T-cell (primary cell): Measurements from ENCODE around the gene PAQR5. TPM values are rescaled to one million over a fixed set of nuclear protein-coding genes. Genes with fewer than 3 reads are reported as not detected.
"Not testable (repeated sequence)": the region's sequence is repeated elsewhere in the genome, so short reads cannot be mapped to it uniquely, and the experiment has no call there.

Source experiments
- ATAC-seq, 4 experiments: fragments of 200-7000 bp in 3 of 4; fragments of 150-1000 bp in 1 of 4; cut with Tn5 transposase; replicated peaks in 1 of 4; 1 replicate in 3 of 4; 2 replicates in 1 of 4; pipeline ENCODE4 v1.10.0; 2021; ENCODE audit warnings: moderate library complexity in 3 of 4, mild to moderate bottlenecking in 2 of 4, moderate number of reproducible peaks in 1 of 4
- CTCF ChIA-PET, 2 donors: fragments of 300-600 bp; sonication (Branson Sonifier 250); formaldehyde crosslinking; loops; one replicate each; lab custom pipeline; 2022; ENCODE audit warnings: antibody characterized with exemption in 2 of 2; lab: Charles Lee
- POLR2A ChIA-PET, 2 donors: fragments of 300-600 bp; sonication (Branson Sonifier 250); formaldehyde crosslinking; loops; one replicate each; lab custom pipeline; 2022; ENCODE audit warnings: antibody characterized with exemption in 2 of 2; lab: Charles Lee
- DNase-seq, 35 experiments: peaks; one replicate each; pipeline versions ENCODE4 v3.0.0 to v3.0.0-alpha.2; 2013 to 2023
- H3K27ac ChIP-seq: one replicate; pipeline ENCODE4 v1.5.1; 2013; ENCODE audit warnings: low read length
- H3K27me3 ChIP-seq, 2 experiments: replicated peaks in 1 of 2; 1 replicate in 1 of 2; 2 replicates in 1 of 2; pipeline versions ENCODE4 v1.6.1 to v1.7.0; 2013; ENCODE audit warnings: low read length in 1 of 2, mixed read lengths in 1 of 2; ENCODE audit not compliant: control insufficient read depth in 2 of 2, insufficient read depth in 2 of 2; ENCODE audit errors: extremely low read depth in 1 of 2
- H3K36me3 ChIP-seq, 2 donors: 1 replicate in 1 of 2; 2 replicates in 1 of 2; pipeline versions ENCODE4 v1.6.1 to v1.7.0; 2013; ENCODE audit warnings: low read length in 1 of 2; ENCODE audit not compliant: control insufficient read depth in 2 of 2, insufficient read depth in 1 of 2; ENCODE audit errors: extremely low read depth in 1 of 2
- H3K4me1 ChIP-seq, 2 experiments: 1 replicate in 1 of 2; 2 replicates in 1 of 2; pipeline versions ENCODE4 v1.6.1 to v1.7.0; 2013; ENCODE audit warnings: low read length in 2 of 2, mixed read lengths in 1 of 2; ENCODE audit not compliant: insufficient read depth in 2 of 2, control insufficient read depth in 1 of 2; ENCODE audit errors: extremely low read depth in 1 of 2
- H3K4me3 ChIP-seq, 2 donors: 1 replicate in 1 of 2; 2 replicates in 1 of 2; pipeline versions ENCODE4 v1.5.1 to v1.7.0; 2013; ENCODE audit warnings: mild to moderate bottlenecking in 2 of 2, low read length in 1 of 2, moderate library complexity in 1 of 2; ENCODE audit not compliant: control insufficient read depth in 1 of 2; ENCODE audit errors: extremely low read depth in 1 of 2
- H3K9me3 ChIP-seq: 2 replicates; pipeline ENCODE4 v1.7.0; 2013
- H3K27ac Mint-ChIP-seq, 2 donors: one replicate each; pipeline ENCODE4 v1.8.0; 2020 to 2021; ENCODE audit warnings: mild to moderate bottlenecking in 2 of 2, mixed read lengths in 2 of 2
- H3K27me3 Mint-ChIP-seq, 2 donors: one replicate each; pipeline ENCODE4 v1.8.0; 2021 to 2022; ENCODE audit warnings: mixed read lengths in 2 of 2
- H3K36me3 Mint-ChIP-seq: one replicate; pipeline ENCODE4 v1.8.0; 2021; ENCODE audit warnings: mixed read lengths
- H3K4me1 Mint-ChIP-seq, 3 donors: one replicate each; pipeline ENCODE4 v1.8.0; 2020 to 2022; ENCODE audit warnings: mixed read lengths in 3 of 3, mild to moderate bottlenecking in 1 of 3
- H3K4me3 Mint-ChIP-seq, 3 donors: one replicate each; pipeline ENCODE4 v1.8.0; 2020 to 2022; ENCODE audit warnings: mild to moderate bottlenecking in 3 of 3, mixed read lengths in 3 of 3, moderate library complexity in 3 of 3
- H3K9me3 Mint-ChIP-seq, 3 donors: one replicate each; pipeline ENCODE4 v1.8.0; 2020 to 2022; ENCODE audit warnings: mixed read lengths in 3 of 3
- WGBS: methylation state at CpG from one replicate; pipeline ENCODE4 v1.1.5; 2013; ENCODE audit warnings: missing lambda C conversion rate; ENCODE audit not compliant: insufficient coverage; 5-methylcytosine and 5-hydroxymethylcytosine counted together
- total RNA-seq, 35 experiments: library from RNA in 6 of 35; stranded (reverse) in 6 of 35; fragments of 120-200 nt in 1 of 35; gene quantifications; one replicate each; pipeline versions ENCODE4 v1.2.1 to v1.2.4 and lab custom pipeline; 2013 to 2026

Gene PAQR5
- total RNA-seq, 5 donors from 2014 or later (not counting 1 experiment from before 2014, with no cell fraction given), result 0.03 to 0.07 (median 0.06) TPM; not detected in 2

DNA sequence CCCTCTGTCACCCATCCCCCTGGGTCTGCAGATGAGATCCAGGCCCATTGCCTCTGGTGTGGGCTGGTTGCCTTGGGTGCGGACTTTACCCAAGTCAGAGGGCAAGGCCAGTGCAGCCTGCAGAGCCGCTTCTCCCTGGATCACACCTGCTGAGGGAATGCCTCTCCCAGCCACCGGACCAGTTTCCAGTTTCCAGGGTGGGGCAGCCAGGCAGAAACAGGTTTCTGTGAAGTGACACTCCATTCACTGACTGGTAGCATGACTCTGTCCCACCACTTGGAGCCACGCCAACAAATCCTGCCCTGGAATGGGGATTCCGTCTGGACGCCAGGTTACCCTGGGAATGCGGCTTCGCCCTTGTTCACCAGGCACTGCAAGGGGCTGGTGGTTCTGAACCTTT is 30.0 kb downstream of the PAQR5 start:
- ATAC-seq (no peak), DNase-seq (no peak)
- ChIA-PET CTCF (no interaction called here), POLR2A (interaction anchor here in 1 of 2 donors (0.6 kb wide), 1 partner anchor 1723 kb away, joined by 3 read pairs; no protein-coding TSS in a partner anchor)
- Mint-ChIP-seq H3K27ac (no peak overlapping the region), H3K9me3 (no peaks in the 10 kb centered on the region), H3K36me3 (no peaks in the 10 kb centered on the region), H3K27me3 (peaks cover 11 to 31% of the 10 kb centered on the region in 2 donors), H3K4me3 (no peak overlapping the region), H3K4me1 (no peaks in the 10 kb centered on the region)
- no peaks in the 10 kb centered on the region for H3K4me1 ChIP-seq
- peaks cover 0 to 8% of the 10 kb centered on the region in 2 experiments for H3K27me3 ChIP-seq
- no peak overlapping the region for H3K4me3 ChIP-seq
- H3K27ac ChIP-seq, result no peak overlapping the region
- WGBS, result 75% methylated on average over 8 of the region's 8 CpGs
- no peaks in the 10 kb centered on the region for H3K9me3 ChIP-seq
- no peaks in the 10 kb centered on the region for H3K36me3 ChIP-seq

DNA sequence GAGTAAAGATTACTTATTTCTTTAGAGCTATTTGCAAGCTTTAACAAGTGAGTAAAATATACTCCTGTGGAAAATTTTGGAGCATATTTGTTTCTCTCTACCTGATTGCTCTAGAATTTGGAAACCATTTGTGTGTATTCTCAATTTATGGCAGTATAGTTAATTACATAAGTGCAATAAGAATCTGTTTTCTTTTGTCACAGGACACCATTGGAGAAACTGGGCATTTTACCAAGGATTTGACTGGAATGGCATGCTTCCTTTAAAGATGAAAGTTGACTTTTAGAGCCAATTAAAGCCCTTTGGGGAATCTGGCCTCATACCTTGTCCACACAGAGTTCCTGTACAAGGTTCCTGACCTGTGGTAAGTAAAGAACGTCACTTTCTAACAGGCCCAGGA is 38.4 kb downstream of the PAQR5 start:
- Histone ChIP-seq H3K4me3 (no peak overlapping the region), H3K27ac (no peak overlapping the region), H3K9me3 (no peaks in the 10 kb centered on the region), H3K4me1 (no peaks in the 10 kb centered on the region), H3K27me3 (no peaks in the 10 kb centered on the region), H3K36me3 (no peaks in the 10 kb centered on the region)
- POLR2A ChIA-PET, result no interaction called here
- WGBS, result no CpG with 5 or more reads among the region's 1 CpG
- H3K27ac Mint-ChIP-seq, result no peak overlapping the region
- peaks cover 8 to 11% of the 10 kb centered on the region in 2 donors for H3K27me3 Mint-ChIP-seq
- no peaks in the 10 kb centered on the region for H3K9me3 Mint-ChIP-seq
- CTCF ChIA-PET, result no interaction called here
- no peak overlapping the region for H3K4me3 Mint-ChIP-seq
- no peaks in the 10 kb centered on the region for H3K36me3 Mint-ChIP-seq
- ATAC-seq (no peak), DNase-seq (no peak)
- H3K4me1 Mint-ChIP-seq, result no peaks in the 10 kb centered on the region

DNA sequence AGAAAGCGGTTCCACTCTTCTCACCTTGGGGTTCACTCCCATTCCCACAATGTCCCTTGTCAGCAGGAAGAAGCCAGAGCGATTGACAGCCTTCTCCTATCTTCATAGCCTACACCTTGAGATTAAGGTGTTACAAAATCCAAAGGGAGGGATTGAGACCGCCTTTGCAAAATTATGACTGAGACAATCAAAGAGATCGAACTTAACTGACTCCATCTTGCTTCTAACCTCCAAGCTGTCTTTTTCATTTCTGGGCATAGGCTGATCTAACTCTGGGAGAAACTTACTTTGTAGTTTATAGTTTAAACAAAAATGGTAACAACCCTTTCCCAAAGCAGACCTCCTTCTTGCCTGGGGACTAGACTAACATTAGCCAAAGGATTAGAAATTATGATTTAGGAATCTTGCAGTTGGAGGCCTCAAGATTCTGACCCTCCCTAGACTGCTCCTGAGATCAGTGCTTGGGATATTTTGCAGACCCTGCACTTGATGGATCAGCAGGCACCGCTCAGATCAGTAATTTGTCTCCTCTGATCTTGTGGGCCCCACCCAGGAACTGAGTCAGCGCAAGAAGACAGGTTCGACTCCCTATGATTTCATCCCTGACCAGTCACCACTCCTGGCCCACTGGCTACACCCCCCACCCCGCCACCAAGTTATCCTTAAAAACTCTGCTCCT is 40.0 kb downstream of the PAQR5 start:
- no peaks in the 10 kb centered on the region for H3K4me1 ChIP-seq
- POLR2A ChIA-PET, result no interaction called here
- H3K4me3 Mint-ChIP-seq, result no peak overlapping the region

DNA sequence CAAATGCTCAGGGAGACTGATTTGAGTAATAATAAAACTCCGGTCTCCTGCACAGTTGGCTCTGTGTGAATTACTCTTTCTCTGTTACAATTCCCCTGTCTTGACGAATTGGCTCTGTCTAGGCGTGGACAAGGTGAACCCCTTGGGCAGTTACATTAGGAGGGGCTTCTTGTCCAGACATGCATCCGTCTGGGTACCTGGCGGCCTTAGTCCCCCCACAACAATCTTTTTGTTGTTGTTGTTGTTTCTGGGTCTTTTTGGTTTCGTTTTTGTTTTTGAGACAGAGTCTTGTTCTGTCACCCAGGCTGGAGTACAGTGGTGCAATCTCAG is 40.5 kb downstream of the PAQR5 start:
- POLR2A ChIA-PET, ATAC-seq, H3K27ac Mint-ChIP-seq, DNase-seq, H3K4me1 Mint-ChIP-seq, H3K27ac ChIP-seq, H3K9me3 ChIP-seq, H3K4me1 ChIP-seq, H3K4me3 ChIP-seq, H3K4me3 Mint-ChIP-seq, H3K36me3 ChIP-seq, CTCF ChIA-PET, H3K36me3 Mint-ChIP-seq, H3K9me3 Mint-ChIP-seq, H3K27me3 ChIP-seq: not testable (repeated sequence)
- peaks cover 9 to 11% of the 10 kb centered on the region in 2 donors for H3K27me3 Mint-ChIP-seq
- WGBS, result no CpG with 5 or more reads among the region's 6 CpGs

More for the DNA sequence above, 40.0 kb downstream of the PAQR5 start:
- DNase-seq (no peak), ATAC-seq (no peak)
- Mint-ChIP-seq H3K27me3 (peaks cover 9 to 10% of the 10 kb centered on the region in 2 donors), H3K9me3 (no peaks in the 10 kb centered on the region), H3K36me3 (no peaks in the 10 kb centered on the region), H3K4me1 (no peaks in the 10 kb centered on the region), H3K27ac (no peak overlapping the region)
- Histone ChIP-seq H3K36me3 (no peaks in the 10 kb centered on the region), H3K9me3 (no peaks in the 10 kb centered on the region), H3K27me3 (peaks cover 0 to 4% of the 10 kb centered on the region in 2 experiments), H3K4me3 (no peak overlapping the region), H3K27ac (no peak overlapping the region)
- CTCF ChIA-PET, result no interaction called here
- WGBS, result no CpG with 5 or more reads among the region's 8 CpGs

DNA sequence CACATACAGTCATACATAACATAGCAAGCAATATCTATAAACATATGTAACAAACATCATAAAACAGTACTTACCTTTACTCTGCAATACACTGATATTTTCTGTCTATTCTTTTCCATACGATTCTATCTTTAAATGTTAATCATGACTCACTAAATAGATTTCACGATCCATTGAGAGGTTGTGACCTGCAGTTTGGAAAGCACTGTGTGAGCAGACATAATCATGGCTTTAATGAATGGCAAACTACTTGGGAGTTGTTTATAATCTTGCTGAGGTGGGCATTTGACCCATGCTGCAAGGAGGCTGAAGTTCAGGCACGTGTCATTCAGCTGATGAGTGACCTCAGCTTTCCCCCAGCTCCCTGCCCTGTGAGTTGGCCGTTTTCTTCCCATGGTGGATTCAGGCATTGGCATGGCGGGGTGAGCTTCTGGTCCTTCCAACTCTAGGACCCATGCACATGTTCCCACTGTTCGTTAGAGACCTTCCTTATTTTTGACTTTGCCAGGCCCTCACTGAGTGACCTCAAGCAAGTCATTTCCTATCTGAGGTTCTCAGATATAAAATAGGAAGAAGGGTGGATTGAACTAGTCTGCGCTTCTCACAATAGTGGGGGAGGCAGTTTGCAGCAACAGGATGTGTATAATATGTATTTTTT is 41.7 kb downstream of the PAQR5 start:
- H3K4me1 Mint-ChIP-seq, result no peaks in the 10 kb centered on the region
- Histone ChIP-seq H3K27me3 (peaks cover 0 to 4% of the 10 kb centered on the region in 2 experiments), H3K27ac (no peak overlapping the region), H3K4me1 (no peaks in the 10 kb centered on the region), H3K9me3 (no peaks in the 10 kb centered on the region), H3K4me3 (no peak overlapping the region), H3K36me3 (no peaks in the 10 kb centered on the region)
- peaks cover 7 to 8% of the 10 kb centered on the region in 2 donors for H3K27me3 Mint-ChIP-seq
- H3K4me3 Mint-ChIP-seq, result no peak overlapping the region
- ChIA-PET CTCF (no interaction called here), POLR2A (no interaction called here)
- no peaks in the 10 kb centered on the region for H3K9me3 Mint-ChIP-seq
- DNase-seq (no peak), ATAC-seq (no peak)
- H3K27ac Mint-ChIP-seq, result no peak overlapping the region
- H3K36me3 Mint-ChIP-seq, result no peaks in the 10 kb centered on the region
- 41% methylated on average over 2 of the region's 7 CpGs for WGBS

DNA sequence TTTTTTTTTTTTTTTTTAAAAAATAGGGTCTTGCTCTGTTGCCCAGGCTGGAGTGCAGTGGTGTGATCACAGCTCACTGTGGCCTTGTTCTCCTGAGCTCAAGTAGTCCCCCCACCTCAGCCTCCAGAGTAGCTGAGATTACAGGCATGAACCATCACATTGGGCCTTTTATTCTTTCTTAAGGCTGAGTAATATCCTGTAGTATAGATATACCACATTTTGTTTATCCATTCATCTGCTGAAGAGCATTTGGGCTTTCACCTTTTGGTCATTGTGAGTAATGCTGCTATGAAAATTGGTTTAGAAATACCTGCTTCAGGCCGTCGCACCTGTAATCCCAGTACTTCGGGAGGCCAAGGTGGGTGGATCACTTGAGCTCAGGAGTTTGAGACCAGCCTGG is 42.6 kb downstream of the PAQR5 start:
- Mint-ChIP-seq H3K36me3 (no peaks in the 10 kb centered on the region), H3K27me3 (peaks cover 7 to 8% of the 10 kb centered on the region in 2 donors), H3K4me1 (no peaks in the 10 kb centered on the region), H3K27ac (no peak overlapping the region), H3K4me3 (no peak overlapping the region), H3K9me3 (no peaks in the 10 kb centered on the region)
- ChIA-PET POLR2A (no interaction called here), CTCF (no interaction called here)
- ATAC-seq, result no peak
- Histone ChIP-seq H3K4me3 (no peak overlapping the region), H3K9me3 (no peaks in the 10 kb centered on the region), H3K36me3 (no peaks in the 10 kb centered on the region), H3K27me3 (peaks cover 0 to 4% of the 10 kb centered on the region in 2 experiments), H3K4me1 (no peaks in the 10 kb centered on the region), H3K27ac (no peak overlapping the region)
- WGBS, result no CpG with 5 or more reads among the region's 3 CpGs
- no peak for DNase-seq
